HL-60 (cell line): ENCODE measurements around the gene SRGAP3.

Experiments used
- CTCF ChIP-seq: IDR thresholded peaks from one replicate; pipeline ENCODE4 v1.5.1; 2011; ENCODE audit warnings: low read length, control low read depth, inconsistent platforms; ENCODE audit not compliant: insufficient read depth
- GABPA ChIP-seq: IDR thresholded peaks from 2 replicates; pipeline ENCODE4 v1.6.1; 2012; ENCODE audit warnings: low read depth
- POLR2AphosphoS5 ChIP-seq: IDR thresholded peaks from 2 replicates; pipeline ENCODE4 v1.6.1; 2012; ENCODE audit warnings: low read depth
- SPI1 ChIP-seq: IDR thresholded peaks from 2 replicates; pipeline ENCODE4 v1.6.1; 2012; ENCODE audit warnings: low read depth, mild to moderate bottlenecking, borderline replicate concordance
- TF ChIP-seq, protein P1 (sequence below): IDR thresholded peaks from 2 replicates; pipeline ENCODE4 v1.6.1; 2012; ENCODE audit warnings: low read depth; ENCODE audit not compliant: insufficient replicate concordance

DNA sequence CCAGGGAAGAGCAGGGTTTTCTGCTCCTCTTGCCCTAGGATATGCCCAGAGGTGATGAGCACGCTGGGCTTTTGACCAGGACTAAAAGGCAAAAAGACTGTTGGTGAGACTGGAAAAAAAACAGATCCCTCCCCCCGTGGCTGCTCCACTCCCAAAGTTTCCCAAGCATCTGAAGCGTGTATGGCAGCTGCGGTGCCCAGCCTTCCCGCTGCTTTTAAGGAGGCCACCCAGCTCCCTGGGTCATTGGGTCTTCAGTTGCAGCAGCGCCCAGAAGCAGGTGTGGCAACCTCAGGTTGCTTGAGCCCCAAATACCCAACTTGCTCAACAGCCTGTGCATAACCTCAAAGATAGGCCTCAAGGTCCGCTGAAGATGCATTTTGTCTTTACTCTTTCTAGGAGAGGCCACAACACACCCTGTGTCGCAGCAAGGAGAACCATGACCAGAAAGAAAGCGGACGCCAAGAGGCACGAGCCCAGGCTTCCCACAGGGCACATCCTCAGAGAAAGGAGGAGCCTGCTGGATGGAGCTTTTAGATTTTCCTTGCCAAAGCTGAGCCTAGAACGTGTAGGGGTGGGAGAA, 2.0 kb downstream of the SRGAP3 start:
- TF ChIP-seq CTCF (no peak), POLR2AphosphoS5 (no peak), GABPA (no peak), SPI1 (no peak)
- TF ChIP-seq, protein P1, sequence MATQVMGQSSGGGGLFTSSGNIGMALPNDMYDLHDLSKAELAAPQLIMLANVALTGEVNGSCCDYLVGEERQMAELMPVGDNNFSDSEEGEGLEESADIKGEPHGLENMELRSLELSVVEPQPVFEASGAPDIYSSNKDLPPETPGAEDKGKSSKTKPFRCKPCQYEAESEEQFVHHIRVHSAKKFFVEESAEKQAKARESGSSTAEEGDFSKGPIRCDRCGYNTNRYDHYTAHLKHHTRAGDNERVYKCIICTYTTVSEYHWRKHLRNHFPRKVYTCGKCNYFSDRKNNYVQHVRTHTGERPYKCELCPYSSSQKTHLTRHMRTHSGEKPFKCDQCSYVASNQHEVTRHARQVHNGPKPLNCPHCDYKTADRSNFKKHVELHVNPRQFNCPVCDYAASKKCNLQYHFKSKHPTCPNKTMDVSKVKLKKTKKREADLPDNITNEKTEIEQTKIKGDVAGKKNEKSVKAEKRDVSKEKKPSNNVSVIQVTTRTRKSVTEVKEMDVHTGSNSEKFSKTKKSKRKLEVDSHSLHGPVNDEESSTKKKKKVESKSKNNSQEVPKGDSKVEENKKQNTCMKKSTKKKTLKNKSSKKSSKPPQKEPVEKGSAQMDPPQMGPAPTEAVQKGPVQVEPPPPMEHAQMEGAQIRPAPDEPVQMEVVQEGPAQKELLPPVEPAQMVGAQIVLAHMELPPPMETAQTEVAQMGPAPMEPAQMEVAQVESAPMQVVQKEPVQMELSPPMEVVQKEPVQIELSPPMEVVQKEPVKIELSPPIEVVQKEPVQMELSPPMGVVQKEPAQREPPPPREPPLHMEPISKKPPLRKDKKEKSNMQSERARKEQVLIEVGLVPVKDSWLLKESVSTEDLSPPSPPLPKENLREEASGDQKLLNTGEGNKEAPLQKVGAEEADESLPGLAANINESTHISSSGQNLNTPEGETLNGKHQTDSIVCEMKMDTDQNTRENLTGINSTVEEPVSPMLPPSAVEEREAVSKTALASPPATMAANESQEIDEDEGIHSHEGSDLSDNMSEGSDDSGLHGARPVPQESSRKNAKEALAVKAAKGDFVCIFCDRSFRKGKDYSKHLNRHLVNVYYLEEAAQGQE: no peak
